HCT116 (cell line): Measurements from ENCODE around the gene NEDD4L. TPM values are rescaled to one million over a fixed set of nuclear protein-coding genes. Genes with fewer than 3 reads are reported as not detected.
A peak's percentile ranks its signal among the peaks of the same experiment; 100 is the strongest.

Experiments
- ATAC-seq: fragments of 200-7000 bp; cut with Tn5 transposase; 2 replicates; pipeline ENCODE4 v1.9.1; 2020; ENCODE audit warnings: mild to moderate bottlenecking, moderate library complexity
- BruUV-seq: library from RNA; stranded (reverse); fragments of 400-500 nt; replicated peaks from 2 replicates; lab custom pipeline; 2021; lab: Mats Ljungman, UMichigan
- CTCF ChIA-PET: fragments of 300-600 bp; sonication (Branson Sonifier 250); formaldehyde crosslinking; loops from one replicate; lab custom pipeline; 2021; ENCODE audit warnings: antibody characterized with exemption; lab: Charles Lee
- POLR2A ChIA-PET: fragments of 300-600, 350-600 bp; sonication (Branson Sonifier 250); formaldehyde crosslinking; loops from one replicate; lab custom pipeline; 2021; ENCODE audit warnings: antibody characterized with exemption; lab: Charles Lee
- RAD21 ChIA-PET, 2 experiments: fragments of 300-600 bp; sonication (Branson Sonifier 250); formaldehyde crosslinking; loops; one replicate each; lab custom pipeline; 2023; ENCODE audit warnings: low total read pairs in 2 of 2; ENCODE audit not compliant: uncharacterized antibody in 2 of 2, unreplicated experiment in 2 of 2, low non-redundant PET in 1 of 2; lab: Charles Lee
- DNase-seq: peaks from one replicate; pipeline ENCODE4 v3.0.0-alpha.2; 2010; ENCODE audit warnings: low read depth, low spot score
- H2AFZ ChIP-seq: fragments of 200-600 bp; shearing (Covaris generic), sonication (generic); 2 replicates; pipeline ENCODE4 v1.6.1; 2017; ENCODE audit warnings: low read depth, mixed run types, mixed read lengths, antibody characterized with exemption, low read length; ENCODE audit not compliant: poor library complexity, severe bottlenecking
- H3K27ac ChIP-seq: 2 replicates; pipeline ENCODE4 v1.5.1; 2012; ENCODE audit warnings: low read depth, low read length
- H3K27me3 ChIP-seq: fragments of 200-600 bp; sonication (generic); 2 replicates; pipeline ENCODE4 v1.6.1; 2016; ENCODE audit warnings: mixed run types, low read length, mixed read lengths; ENCODE audit not compliant: insufficient read depth
- H3K36me3 ChIP-seq, 2 experiments: fragments of 200-500 bp in 1 of 2; fragments of 200-600 bp in 1 of 2; sonication (Bioruptor generic) in 1 of 2; sonication (generic) in 1 of 2; 2 replicates each; pipeline versions ENCODE4 v1.5.1 to v1.6.1; 2014 to 2016; ENCODE audit warnings: low read length in 2 of 2, inconsistent platforms in 1 of 2, mixed read lengths in 1 of 2, mixed run types in 1 of 2; ENCODE audit not compliant: insufficient read depth in 2 of 2, control insufficient read depth in 1 of 2
- H3K4me1 ChIP-seq, 2 experiments: fragments of 200-600 bp in 1 of 2; sonication (generic) in 1 of 2; 2 replicates each; pipeline versions ENCODE4 v1.5.1 to v1.6.1; 2012 to 2017; ENCODE audit warnings: low read length in 2 of 2, inconsistent platforms in 1 of 2, mild to moderate bottlenecking in 1 of 2, mixed read lengths in 1 of 2, mixed run types in 1 of 2, moderate library complexity in 1 of 2; ENCODE audit not compliant: insufficient read depth in 2 of 2, control insufficient read depth in 1 of 2
- H3K4me2 ChIP-seq: fragments of 200-600 bp; sonication (generic); 2 replicates; pipeline ENCODE4 v1.6.1; 2017; ENCODE audit warnings: mixed run types, low read length, mixed read lengths
- H3K4me3 ChIP-seq, 2 experiments: fragments of 200-600 bp in 1 of 2; sonication (generic) in 1 of 2; replicated peaks in 1 of 2; 2 replicates each; pipeline ENCODE4 v1.5.1; 2011 to 2016; ENCODE audit warnings: low read length in 2 of 2, control low read depth in 1 of 2, low read depth in 1 of 2, mild to moderate bottlenecking in 1 of 2, mixed read lengths in 1 of 2, mixed run types in 1 of 2
- H3K79me2 ChIP-seq: fragments of 200-600 bp; sonication (generic); 2 replicates; pipeline ENCODE4 v1.6.1; 2017; ENCODE audit warnings: mild to moderate bottlenecking, mixed run types, low read length, moderate library complexity, mixed read lengths; ENCODE audit not compliant: insufficient read depth
- H3K9ac ChIP-seq: fragments of 200-600 bp; sonication (generic); 2 replicates; pipeline ENCODE4 v1.6.1; 2016; ENCODE audit warnings: low read length, mixed read lengths
- H3K9me2 ChIP-seq: fragments of 200-600 bp; sonication (generic), shearing (Covaris generic); 2 replicates; pipeline ENCODE4 v1.6.1; 2017; ENCODE audit warnings: mixed run types, mild to moderate bottlenecking, moderate library complexity; ENCODE audit not compliant: insufficient read depth
- H3K9me3 ChIP-seq, 2 experiments: fragments of 200-500 bp in 1 of 2; fragments of 200-600 bp in 1 of 2; sonication (Bioruptor generic) in 1 of 2; sonication (generic) in 1 of 2; 2 replicates each; pipeline ENCODE4 v1.6.1; 2014 to 2017; ENCODE audit warnings: low read length in 2 of 2, mixed read lengths in 2 of 2, inconsistent platforms in 1 of 2, low read depth in 1 of 2, mild to moderate bottlenecking in 1 of 2, mixed run types in 1 of 2, moderate library complexity in 1 of 2; ENCODE audit not compliant: control insufficient read depth in 1 of 2, insufficient read depth in 1 of 2
- H4K20me1 ChIP-seq: fragments of 200-600 bp; sonication (generic), shearing (Covaris generic); 2 replicates; pipeline ENCODE4 v1.6.1; 2017; ENCODE audit warnings: mixed run types, mild to moderate bottlenecking, moderate library complexity; ENCODE audit not compliant: insufficient read depth
- EZH2 ChIP-seq: fragments of 200-600 bp; sonication (generic); IDR thresholded peaks from 2 replicates; pipeline ENCODE4 v1.6.1; 2017; ENCODE audit warnings: antibody characterized with exemption, mixed run types
- EZH2phosphoT487 ChIP-seq: fragments of 200-600 bp; IDR thresholded peaks from 2 replicates; pipeline ENCODE4 v1.6.1; 2018; ENCODE audit warnings: antibody characterized with exemption, borderline replicate concordance
- FOSL1 ChIP-seq: IDR thresholded peaks from 2 replicates; pipeline ENCODE4 v1.6.1; 2012; ENCODE audit warnings: low read depth
- RAD21 ChIP-seq: IDR thresholded peaks from 2 replicates; pipeline ENCODE4 v1.6.1; 2012; ENCODE audit warnings: low read depth, mild to moderate bottlenecking
- SP1 ChIP-seq: IDR thresholded peaks from 2 replicates; pipeline ENCODE4 v1.6.1; 2012; ENCODE audit warnings: low read depth
- ZNF274 ChIP-seq: fragments of 200-500 bp; sonication (Bioruptor generic); IDR thresholded peaks from 2 replicates; pipeline ENCODE4 v1.6.1; 2014; ENCODE audit warnings: mild to moderate bottlenecking, low read depth, low read length, inconsistent platforms
- intact Hi-C: fragments of 100-400 bp; cut with micrococcal nuclease; formaldehyde crosslinking; loops from 2 replicates; pipeline ENCODE4 v1.10.0; 2022
- total RNA-seq: library from RNA; stranded (reverse); gene quantifications from one replicate; pipeline ENCODE4 v1.2.1, GENCODE V29; 2021; ENCODE audit not compliant: unreplicated experiment
- TF ChIP-seq, protein P1 (sequence below): IDR thresholded peaks from 2 replicates; pipeline ENCODE4 v1.6.1; 2012

Gene NEDD4L
- total RNA-seq, 1 experiment from 2014 or later = 41.5 TPM

DNA sequence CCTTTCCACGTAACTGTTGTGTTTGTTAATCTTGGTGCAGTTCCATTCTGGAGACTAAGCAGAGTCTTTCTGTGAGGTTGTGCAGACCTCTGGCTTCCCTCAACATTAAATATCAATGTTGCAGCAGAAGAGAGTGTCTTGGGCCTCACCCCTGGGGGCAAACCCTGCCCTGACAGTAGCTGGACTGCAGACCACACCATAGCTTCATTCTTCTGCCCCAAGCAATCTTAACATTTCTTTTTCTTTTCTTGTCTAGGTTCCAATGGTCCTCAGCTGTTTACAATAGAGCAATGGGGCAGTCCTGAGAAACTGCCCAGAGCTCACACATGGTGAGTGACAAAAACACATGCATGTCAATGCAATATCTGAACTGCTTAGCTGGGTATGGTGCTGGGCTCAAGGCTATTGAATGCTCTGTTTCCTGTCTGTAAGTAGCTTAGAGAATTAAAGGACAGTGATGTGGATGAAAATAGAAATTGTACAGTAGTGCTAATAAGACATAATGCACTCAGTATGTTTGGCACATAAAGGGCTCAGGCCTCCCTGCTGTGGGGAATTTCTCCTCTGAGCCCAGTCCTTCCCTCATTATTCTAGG is 347.3 kb downstream of the NEDD4L start (continued):
- TF ChIP-seq EZH2 = no peak
- TF ChIP-seq EZH2phosphoT487 = no peak
- no peak for TF ChIP-seq FOSL1
- no peak for TF ChIP-seq ZNF274

- ATAC-seq = no peak
- no peak overlapping the region for H3K9ac ChIP-seq
- H3K36me3 ChIP-seq = peaks cover 0 to 5% of the 10 kb centered on the region in 2 experiments; a peak in 2 of 4 replicates
- H4K20me1 ChIP-seq = no peaks in the 10 kb centered on the region
- no peaks in the 10 kb centered on the region for H3K9me2 ChIP-seq
- TF ChIP-seq RAD21 (peak; percentile 22; the same call in 1 of the 2 replicates), EZH2 (no peak)
- H3K4me2 ChIP-seq = no peak overlapping the region
- no peak overlapping the region for H3K27ac ChIP-seq
- CTCF ChIA-PET = no interaction called here
- no peak overlapping the region for H2AFZ ChIP-seq
- H3K4me3 ChIP-seq = no peak overlapping the region
- no peak for DNase-seq
- H3K9me3 ChIP-seq = no peaks in the 10 kb centered on the region
- no peaks in the 10 kb centered on the region for H3K4me1 ChIP-seq
- H3K79me2 ChIP-seq = no peaks in the 10 kb centered on the region
- H3K27me3 ChIP-seq = no peaks in the 10 kb centered on the region
- RAD21 ChIA-PET = no interaction called here
- POLR2A ChIA-PET = no interaction called here
- no TSS peak for BruUV-seq
- intact Hi-C loops = no loop called here
Measured at GRCh38 chr18:58391932-58392323, 347.9 kb downstream of the NEDD4L start.

GRCh38 chr18:58392324-58393000 is 348.4 kb downstream of the NEDD4L start:
- ATAC-seq (no peak), DNase-seq (no peak)
- RAD21 ChIA-PET = no interaction called here
- BruUV-seq = no TSS peak
- Histone ChIP-seq H3K79me2 (no peaks in the 10 kb centered on the region), H3K27me3 (no peaks in the 10 kb centered on the region), H3K4me2 (no peak overlapping the region), H3K9me3 (no peaks in the 10 kb centered on the region), H3K9me2 (no peaks in the 10 kb centered on the region), H3K27ac (no peak overlapping the region), H3K4me3 (no peak overlapping the region), H3K4me1 (no peaks in the 10 kb centered on the region), H4K20me1 (no peaks in the 10 kb centered on the region), H3K9ac (no peak overlapping the region), H3K36me3 (peaks cover 0 to 5% of the 10 kb centered on the region in 2 experiments; a peak in 2 of 4 replicates), H2AFZ (no peak overlapping the region)
- TF ChIP-seq, protein P1, sequence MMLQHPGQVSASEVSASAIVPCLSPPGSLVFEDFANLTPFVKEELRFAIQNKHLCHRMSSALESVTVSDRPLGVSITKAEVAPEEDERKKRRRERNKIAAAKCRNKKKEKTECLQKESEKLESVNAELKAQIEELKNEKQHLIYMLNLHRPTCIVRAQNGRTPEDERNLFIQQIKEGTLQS = no peak
- no peak for TF ChIP-seq SP1
- CTCF ChIA-PET = interaction anchor here (1.0 kb wide), 1 partner anchor 93 kb away, joined by 3 read pairs; no protein-coding TSS in a partner anchor
- POLR2A ChIA-PET = no interaction called here
- intact Hi-C loops = no loop called here
